Lung (tissue), 12 donors: ENCODE data around the gene PARD6B. TPM values are rescaled to one million over a fixed set of nuclear protein-coding genes. Genes with fewer than 3 reads are reported as not detected.

Experiments
- ATAC-seq: fragments of 200-7000 bp; cut with Tn5 transposase; one replicate; pipeline ENCODE4 v1.9.1; 2020; ENCODE audit warnings: moderate number of reproducible peaks; ENCODE audit not compliant: insufficient read depth, low FRiP score
- DNase-seq, 3 donors: peaks; one replicate each; pipeline ENCODE4 v3.0.0-alpha.2; 2013 to 2017
- H3K27ac ChIP-seq, 2 donors: one replicate each; pipeline ENCODE4 v1.5.1; 2013; ENCODE audit warnings: mild to moderate bottlenecking in 2 of 2, moderate library complexity in 2 of 2, control low read depth in 1 of 2, inconsistent platforms in 1 of 2, low read depth in 1 of 2, low read length in 1 of 2
- H3K27me3 ChIP-seq, 3 donors: one replicate each; pipeline ENCODE4 v1.5.1; 2013; ENCODE audit warnings: low read length in 2 of 3; ENCODE audit not compliant: control insufficient read depth in 3 of 3, insufficient read depth in 3 of 3
- H3K36me3 ChIP-seq, 4 donors: one replicate each; pipeline ENCODE4 v1.5.1; 2013; ENCODE audit warnings: low read length in 4 of 4, mild to moderate bottlenecking in 1 of 4, moderate library complexity in 1 of 4; ENCODE audit not compliant: control insufficient read depth in 4 of 4, insufficient read depth in 4 of 4
- H3K4me1 ChIP-seq, 5 donors: one replicate each; pipeline ENCODE4 v1.5.1; 2013; ENCODE audit warnings: low read length in 5 of 5, mild to moderate bottlenecking in 2 of 5, moderate library complexity in 1 of 5; ENCODE audit not compliant: control insufficient read depth in 5 of 5, insufficient read depth in 5 of 5
- H3K4me3 ChIP-seq: one replicate; pipeline ENCODE4 v1.5.1; 2013; ENCODE audit warnings: mild to moderate bottlenecking, control low read depth, moderate library complexity
- H3K9ac ChIP-seq, 2 donors: one replicate each; pipeline ENCODE4 v1.5.1; 2013; ENCODE audit warnings: low read length in 2 of 2, control low read depth in 1 of 2; ENCODE audit not compliant: insufficient read depth in 1 of 2
- H3K9me3 ChIP-seq, 4 donors: one replicate each; pipeline ENCODE4 v1.5.1; 2013; ENCODE audit warnings: low read length in 3 of 4, mild to moderate bottlenecking in 1 of 4, moderate library complexity in 1 of 4; ENCODE audit not compliant: control insufficient read depth in 4 of 4, insufficient read depth in 3 of 4
- CTCF ChIP-seq: IDR thresholded peaks from 2 replicates; pipeline ENCODE4 v1.5.1; 2012; ENCODE audit warnings: mild to moderate bottlenecking; ENCODE audit errors: control extremely low read depth, extremely low read depth
- WGBS, 2 donors: extraction: QIAGEN DNeasy Blood & Tissue Kit; methylation state at CpG; one replicate each; pipeline ENCODE4 v1.1.7; 2013; 5-methylcytosine and 5-hydroxymethylcytosine counted together
- polyA plus RNA-seq, 2 donors: library from polyadenylated mRNA; stranded (reverse); fragments of 200-250 nt; gene quantifications; one replicate each; pipeline ENCODE4 v1.2.1, GENCODE V29; 2013
- total RNA-seq, 2 donors: library from RNA; depleted of rRNA in 1 of 2; stranded (reverse); fragments of >200 nt in 1 of 2; gene quantifications; one replicate each; pipeline ENCODE4 v1.2.1, GENCODE V29; 2014 to 2021
- donor health status: control.
- donor health status: control.
- donor health status: Bipolar disorder and iron deficiency.
- donor health status: healthy.
- donor health status: DM: yes; HTN: yes; CAD: no.

The PARD6B gene
- total and polyA plus RNA-seq, 4 donors = 2.0 to 41.8 (median 25.8) TPM

DNA sequence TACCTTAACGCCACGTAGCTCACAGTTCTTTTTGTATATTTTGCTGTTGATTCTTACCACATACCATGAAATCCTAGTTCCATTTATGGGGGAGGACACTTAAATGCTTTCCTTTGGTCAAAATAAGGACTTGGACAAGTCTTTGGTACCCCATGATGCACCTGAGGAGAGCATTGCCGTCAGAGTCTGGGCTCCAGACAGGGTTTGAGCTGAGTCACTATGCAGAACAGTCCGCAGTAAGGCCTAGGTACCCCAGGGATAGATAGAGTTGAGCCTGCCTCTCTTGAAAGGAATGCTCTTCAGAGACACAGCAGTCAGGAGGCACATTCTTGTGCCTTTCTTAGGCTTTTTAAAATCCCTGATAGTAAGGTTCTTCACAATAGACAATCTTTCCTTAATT, 6.0 kb downstream of the PARD6B start:
- Histone ChIP-seq H3K27ac (no peak overlapping the region), H3K4me1 (peaks cover 0 to 12% (median 0%) of the 10 kb centered on the region in 5 donors)

DNA sequence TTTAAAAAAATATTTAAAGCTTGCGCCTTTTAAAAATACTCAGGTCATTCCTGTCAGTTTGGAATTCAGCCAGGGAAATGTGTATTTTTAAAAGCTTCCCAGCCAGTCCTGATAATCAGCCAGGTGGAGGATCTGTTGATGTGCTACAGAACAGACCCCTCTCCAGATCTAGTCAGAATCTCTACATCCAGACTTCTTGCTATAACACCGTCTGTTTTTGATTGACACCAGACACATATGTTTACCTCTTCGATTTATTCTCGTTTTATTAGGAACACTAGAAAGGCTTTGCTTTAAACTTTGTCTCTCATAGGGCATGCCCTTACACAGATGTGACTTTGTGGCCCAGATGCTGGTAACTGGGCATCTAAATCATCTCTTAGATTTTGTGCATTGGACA, 11.7 kb downstream of the PARD6B start:
- H3K27me3 ChIP-seq = no peaks in the 10 kb centered on the region
- H3K9me3 ChIP-seq = no peaks in the 10 kb centered on the region
- DNase-seq = no peak
- H3K4me1 ChIP-seq = peaks cover 0 to 24% (median 0%) of the 10 kb centered on the region in 5 donors
- H3K4me3 ChIP-seq = no peak overlapping the region
- ATAC-seq = no peak
- no peaks in the 10 kb centered on the region for H3K36me3 ChIP-seq
- peak overlapping the region in 1 of 2 donors; percentile 81 for H3K27ac ChIP-seq
- 76 to 78% methylated on average over 4 of the region's 4 CpGs for WGBS, 2 donors
- no peak overlapping the region for H3K9ac ChIP-seq
- TF ChIP-seq CTCF = no peak

More for the DNA sequence above, 6.0 kb downstream of the PARD6B start:
- H3K9ac ChIP-seq = no peak overlapping the region
- H3K4me3 ChIP-seq = no peak overlapping the region
- H3K27me3 ChIP-seq = peaks cover 0 to 10% (median 2%) of the 10 kb centered on the region in 3 donors
- no peak for DNase-seq
- 71 to 81% methylated on average over 4 of the region's 4 CpGs for WGBS, 2 donors
- H3K36me3 ChIP-seq = no peaks in the 10 kb centered on the region
- ATAC-seq = no peak
- TF ChIP-seq CTCF = no peak
- no peaks in the 10 kb centered on the region for H3K9me3 ChIP-seq

GRCh38 chr20:50744143-50744792, 12.9 kb downstream of the PARD6B start:
- ATAC-seq (peak; percentile 59), DNase-seq (peak; percentile 41 to 65 (median 59))
- Histone ChIP-seq H3K27ac (peak overlapping the region; percentile 79 to 81), H3K4me3 (no peak overlapping the region), H3K4me1 (peaks cover 0 to 24% (median 0%) of the 10 kb centered on the region in 5 donors), H3K27me3 (no peaks in the 10 kb centered on the region), H3K36me3 (no peaks in the 10 kb centered on the region), H3K9me3 (no peaks in the 10 kb centered on the region), H3K9ac (no peak overlapping the region)
- no peak for TF ChIP-seq CTCF
- 78 to 90% methylated on average over 15 of the region's 15 CpGs for WGBS, 2 donors
